ENCODE results near the gene CGB3.
"Not testable (repeated sequence)": the region's sequence is repeated elsewhere in the genome, so short reads cannot be mapped to it uniquely, and the experiment has no call there.

The CGB3 gene

DNA sequence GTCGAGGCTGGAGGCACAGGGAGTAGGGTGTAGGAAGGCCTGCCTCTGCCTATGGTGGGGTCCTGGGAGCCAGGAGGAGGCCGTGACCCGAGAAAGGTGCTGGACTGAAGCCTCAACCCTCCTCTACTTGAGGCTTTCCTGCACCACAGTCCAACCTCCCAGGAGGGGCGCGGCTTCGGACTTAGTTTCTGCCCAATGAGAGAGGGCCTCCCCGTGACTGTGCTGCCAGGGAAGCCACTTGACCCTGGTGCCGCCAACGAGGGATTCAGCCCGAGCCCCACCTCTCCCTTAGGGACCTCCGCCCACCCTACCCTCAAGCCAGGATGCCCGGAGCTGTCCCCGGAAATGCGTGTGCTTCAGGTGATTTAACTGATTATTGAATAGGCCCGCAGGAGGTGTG lies at the start of gene CGB3:
Gene CGB3, minus strand, starts transcription at position 101 of the 400 bp plus-strand sequence. CDS start 362 bp downstream, outside the sequence.
- not testable (repeated sequence) for DNase-seq

DNA sequence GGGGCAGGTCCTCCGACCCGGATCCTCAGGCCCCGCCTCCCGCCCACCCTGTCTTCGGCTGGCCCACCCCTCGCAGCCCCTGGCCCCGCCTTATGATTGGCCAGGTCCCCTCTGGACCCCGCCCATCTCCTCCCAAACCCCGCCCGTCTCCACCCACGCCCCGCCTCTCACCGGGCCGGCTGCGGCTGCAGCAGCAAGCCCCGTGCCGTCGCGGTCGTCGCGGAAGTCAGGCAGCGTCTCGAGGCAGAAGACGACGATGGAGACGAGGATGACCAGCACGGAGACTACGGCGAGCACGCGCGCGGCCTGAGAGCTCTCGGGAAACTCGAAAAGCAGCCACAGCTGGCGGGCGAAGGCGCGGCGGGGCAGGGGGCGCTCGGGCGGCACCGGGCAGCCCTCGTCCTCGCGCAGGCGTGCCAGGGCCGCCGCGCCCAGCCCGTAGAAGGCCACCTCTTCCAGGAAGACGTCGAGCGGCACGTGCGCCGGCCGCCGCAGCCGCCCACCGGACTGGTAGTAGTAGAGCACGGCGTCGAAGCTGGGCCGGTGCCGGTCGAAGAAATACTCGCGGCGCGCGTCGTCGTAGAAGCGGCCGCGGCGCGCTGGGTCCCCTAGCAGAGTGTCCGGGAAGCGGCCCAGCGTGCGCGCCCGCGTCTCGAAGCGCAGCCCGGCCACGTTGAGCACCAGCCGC lies 47.9 kb upstream of the CGB3 start:
- peak; percentile 84 for DNase-seq

DNA sequence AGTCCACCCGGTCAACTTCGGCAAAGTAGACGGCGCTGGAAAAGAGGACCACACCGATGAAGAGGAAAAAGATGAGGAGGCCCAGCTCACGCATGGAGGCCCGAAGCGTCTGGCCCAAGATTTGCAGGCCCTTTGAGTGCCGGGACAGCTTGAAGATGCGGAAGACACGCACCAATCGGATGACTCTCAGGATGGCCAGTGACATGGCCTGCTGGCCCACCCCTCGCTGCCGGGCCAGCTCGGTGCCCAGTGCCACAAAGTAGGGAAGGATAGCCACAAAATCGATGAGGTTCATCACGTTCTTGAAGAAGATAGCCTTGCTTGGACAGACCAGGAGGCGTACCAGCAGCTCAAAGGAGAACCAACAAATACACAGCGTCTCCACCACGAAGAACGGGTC lies 46.3 kb upstream of the CGB3 start:
- no peak for DNase-seq

DNA sequence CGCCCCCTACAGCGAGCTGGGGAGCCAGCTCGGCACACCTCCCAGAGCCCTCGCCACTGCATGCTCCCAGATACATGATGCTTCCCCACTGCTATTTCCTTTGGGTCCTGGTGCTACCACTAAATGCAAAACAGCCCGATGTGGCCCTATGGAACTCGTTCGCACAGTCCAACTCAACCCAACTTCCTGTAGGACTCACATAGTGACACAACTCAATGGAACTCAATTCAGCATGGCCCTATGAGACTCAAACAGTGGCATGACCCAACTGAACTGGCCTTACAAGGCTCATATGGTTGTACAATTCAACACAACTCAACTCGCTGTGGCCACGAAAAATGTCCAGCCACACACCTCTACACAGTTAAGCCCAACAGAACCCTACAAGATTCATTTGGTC lies 44.9 kb upstream of the CGB3 start:
- no peak for DNase-seq

DNA sequence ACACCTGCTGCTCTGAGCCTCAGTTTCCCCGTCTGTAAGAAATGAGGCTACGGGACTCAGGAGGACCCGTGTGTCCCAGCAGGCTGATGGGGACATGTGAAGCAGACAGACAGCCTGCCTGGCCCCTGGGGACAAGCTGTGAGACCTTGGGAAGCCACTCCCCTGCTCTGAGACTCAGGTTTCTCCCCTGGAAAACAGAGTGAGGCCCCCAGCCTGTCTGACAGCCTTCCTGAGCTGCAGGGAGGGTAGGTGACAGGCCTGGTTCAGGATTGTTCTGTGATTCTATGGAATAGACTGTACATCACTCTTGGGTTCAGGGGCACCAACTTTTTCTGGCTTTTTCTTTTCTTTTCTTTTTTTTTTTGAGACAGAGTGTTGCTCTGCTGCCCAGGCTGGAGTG lies 43.4 kb upstream of the CGB3 start:
- peak; percentile 24 for DNase-seq

DNA sequence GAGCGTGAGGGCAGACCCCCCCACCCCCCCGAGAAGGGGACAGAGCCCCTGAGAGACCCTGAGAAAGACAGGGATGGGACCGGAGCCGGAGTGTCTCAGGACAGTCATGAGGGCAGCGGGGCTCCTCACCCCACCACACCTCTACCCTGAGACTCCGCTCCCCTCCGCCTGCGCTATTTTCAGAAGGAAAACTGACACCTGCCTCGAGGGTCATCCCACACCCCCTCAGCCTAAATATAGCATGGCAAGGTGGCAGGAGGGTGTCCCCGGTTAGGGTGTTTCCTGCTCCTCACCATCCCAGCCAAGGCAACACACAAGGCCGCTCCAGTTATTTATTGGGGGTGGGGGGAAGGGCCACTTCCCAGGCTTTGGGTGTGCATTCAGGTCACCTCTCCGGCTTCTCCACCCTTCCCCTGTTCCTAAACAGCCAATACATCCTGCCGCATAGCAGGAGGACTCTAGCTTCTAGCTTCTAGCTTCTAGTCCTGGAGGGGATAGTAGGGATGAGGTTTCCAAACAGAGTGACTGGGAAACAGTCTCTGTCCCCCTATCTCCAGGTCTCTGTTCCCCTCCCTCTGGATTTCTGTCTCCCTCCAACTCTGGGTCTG lies 41.9 kb upstream of the CGB3 start:
- DNase-seq, result peak; percentile 21

DNA sequence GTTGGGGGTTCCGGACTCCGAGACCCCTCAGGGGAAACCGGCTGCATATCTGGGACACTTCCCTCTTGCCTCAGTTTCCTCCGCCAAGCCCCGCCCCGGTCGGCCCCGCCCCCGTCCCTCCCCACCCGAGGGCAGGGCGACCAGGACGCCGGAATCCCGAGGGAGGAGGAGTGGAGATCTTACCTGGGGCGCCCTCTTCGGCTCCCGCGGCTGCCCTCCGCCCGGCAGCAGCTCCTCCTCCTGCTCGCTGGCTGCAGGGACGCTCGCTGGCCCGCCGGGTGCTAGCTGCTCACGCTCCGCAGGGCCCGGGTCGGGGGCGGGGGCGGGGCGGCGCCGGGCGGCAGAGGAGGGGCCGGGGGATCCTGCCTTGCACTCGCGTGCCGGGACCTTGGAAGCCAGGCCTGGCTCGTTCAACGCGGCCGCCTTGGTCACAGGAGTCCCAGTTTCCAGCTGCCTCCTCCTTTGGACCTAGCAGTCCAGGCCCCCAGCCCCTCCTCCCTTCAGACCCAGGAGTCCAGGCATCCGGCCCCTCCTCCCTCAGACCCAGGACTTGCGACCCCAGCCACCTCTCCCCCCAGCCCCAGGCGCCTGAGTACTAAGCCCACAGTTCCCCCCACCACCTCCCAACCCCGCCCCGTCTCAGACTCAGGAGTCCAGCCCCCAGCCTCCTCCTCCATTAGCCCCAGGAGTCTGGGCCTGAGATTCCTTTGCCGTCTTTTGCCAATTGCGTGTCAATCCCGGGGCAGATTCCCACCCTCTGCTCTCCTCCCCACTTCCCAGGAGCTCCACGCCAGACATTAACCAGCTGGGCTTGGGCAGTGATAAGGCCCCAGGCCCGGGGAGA lies 40.9 kb upstream of the CGB3 start, which contains the start of gene NTF4:
Gene NTF4, minus strand, starts transcription at position 51 of the 844 bp plus-strand sequence. CDS start 2,821 bp downstream, outside the sequence.
- DNase-seq, result peak; percentile 43

DNA sequence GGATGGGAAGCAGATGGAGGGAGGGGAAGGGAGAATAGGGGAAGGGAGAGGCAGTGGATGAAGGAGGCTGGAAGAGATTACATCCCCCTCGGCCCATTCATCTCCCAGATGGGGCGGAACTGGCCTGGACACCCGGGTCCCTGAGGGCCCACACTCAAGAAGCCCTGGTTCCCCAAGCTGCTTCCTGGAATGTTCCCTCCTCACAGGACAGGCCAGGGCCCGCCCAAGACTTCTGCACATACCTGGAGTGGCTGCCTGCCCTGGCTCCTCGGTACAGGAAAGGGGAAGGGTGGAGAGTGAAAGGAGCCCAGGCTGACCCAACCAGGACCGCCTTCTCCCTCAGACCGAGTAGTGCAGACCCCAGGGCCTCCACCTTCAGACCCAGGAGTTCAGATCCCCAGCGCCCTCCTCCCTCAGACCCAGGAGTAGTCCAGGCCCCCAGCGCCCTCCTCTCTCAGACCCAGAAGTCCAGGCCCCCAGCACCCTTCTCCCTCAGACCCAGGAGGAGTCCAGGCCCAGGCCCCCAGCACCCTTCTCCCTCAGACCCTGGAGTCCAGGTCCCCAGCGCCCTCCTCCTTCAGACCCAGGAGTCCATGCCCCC lies 40.0 kb upstream of the CGB3 start:
- no peak for DNase-seq

DNA sequence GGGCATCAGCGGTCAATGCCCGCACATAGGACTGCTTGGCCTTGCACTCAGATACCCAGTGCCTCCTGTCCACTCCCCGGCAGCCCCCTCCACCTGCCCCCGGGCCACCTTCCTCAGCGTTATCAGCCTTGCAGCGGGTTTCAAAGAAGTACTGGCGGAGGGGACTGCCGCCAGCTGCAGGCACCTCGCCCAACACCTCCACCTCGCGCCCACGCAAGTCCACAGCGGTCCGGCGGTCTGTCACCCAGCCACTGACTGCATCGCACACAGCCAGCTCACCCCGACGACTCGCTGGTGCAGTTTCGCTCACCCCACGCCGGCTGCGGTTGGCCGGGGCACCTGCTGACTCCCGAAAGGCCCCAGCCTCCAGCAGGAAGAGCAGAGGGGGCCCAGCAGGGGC lies 37.3 kb upstream of the CGB3 start:
- DNase-seq, result no peak

DNA sequence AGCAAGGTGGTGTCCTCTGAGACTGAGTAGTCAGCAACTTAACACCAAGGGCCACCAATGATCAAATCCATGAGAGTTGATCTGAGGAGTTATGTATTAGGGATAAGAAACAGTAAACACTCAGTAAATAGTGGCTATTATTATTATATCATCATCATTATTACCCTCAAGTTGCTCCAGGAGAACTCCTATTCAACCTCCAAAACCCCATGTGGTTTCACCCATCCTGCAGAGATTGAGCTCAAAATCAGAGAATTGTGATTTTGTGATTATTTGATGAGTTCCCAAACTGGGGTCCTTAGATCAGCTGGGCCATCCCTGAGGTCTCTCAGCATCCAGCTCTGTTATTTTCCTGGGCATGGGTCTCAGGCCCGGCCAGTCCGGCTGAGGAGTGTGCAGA lies 36.9 kb upstream of the CGB3 start:
- DNase-seq, result no peak

DNA sequence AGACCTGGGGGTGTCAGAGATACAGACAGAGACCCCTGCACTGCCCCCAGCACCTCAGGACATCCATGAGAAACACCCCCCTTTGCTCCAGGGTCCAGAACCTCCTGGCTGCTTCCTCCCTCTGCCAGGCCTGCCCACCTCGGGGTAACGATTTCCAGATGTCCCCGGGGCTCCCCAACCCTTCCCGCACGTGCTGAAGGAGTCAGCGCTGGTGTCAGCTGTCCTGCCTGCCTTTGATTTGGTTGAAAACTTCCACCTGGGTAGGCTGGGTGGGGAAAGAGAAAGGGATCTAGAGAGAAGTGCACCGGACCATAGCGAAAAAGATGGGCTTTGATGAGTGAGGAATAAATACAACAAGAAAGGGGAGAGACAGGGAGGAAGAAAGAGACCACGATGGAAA lies 34.9 kb upstream of the CGB3 start:
- DNase-seq, result no peak

DNA sequence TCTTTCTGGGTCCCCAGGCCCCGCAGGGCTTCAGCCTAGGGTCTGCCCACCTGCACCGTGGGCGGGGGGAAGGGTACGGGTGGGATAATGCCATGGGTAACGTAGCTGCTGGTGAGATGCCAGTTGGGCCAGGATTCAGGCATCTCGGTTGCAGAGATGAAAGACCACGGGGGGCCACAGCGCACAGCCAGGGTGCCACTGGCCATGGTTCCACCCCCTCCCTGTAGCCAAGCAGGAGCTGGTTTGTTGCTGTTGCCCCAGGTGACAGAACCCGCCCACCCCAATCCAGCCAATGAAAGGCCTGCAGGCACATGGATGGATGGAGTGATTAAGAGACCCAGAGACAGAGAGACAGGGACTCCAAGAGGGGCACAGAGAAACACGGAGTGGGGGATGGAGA lies 34.4 kb upstream of the CGB3 start:
- DNase-seq, result peak; percentile 73

DNA sequence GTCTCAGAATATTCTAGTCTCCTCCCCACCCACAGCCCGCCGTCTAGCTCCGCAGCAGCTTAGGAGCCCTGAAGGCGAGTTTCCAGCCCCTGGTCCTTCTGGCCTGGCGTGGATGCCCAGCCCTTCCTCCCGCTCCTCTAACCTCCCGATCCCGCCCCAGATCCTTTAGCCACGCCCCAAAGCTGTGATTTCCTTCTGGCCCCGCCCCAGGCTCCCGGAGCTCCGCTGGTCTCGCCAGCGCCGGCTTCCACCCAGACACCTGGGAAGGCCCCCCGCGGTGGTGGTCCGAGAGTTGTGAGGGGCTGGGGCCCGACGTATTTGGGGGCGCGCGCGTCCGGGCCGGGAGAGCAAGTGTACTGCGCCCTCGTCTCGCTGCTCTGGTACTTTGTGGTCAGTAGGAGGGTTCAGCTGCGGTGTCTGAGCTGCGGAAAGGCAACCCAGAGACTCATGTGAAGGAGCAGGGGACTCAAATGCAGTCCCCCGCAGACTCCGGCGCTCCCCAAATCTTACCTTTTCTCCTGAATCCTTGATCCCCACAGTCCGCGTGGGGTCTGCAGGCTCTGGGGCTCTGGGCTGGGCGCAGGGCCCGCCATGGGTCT lies 33.6 kb upstream of the CGB3 start, which contains the start of gene CGB7:
Gene CGB7, minus strand, starts transcription at position 114 of the 599 bp plus-strand sequence. CDS start 2,374 bp downstream, outside the sequence.
- peak; percentile 88 for DNase-seq

DNA sequence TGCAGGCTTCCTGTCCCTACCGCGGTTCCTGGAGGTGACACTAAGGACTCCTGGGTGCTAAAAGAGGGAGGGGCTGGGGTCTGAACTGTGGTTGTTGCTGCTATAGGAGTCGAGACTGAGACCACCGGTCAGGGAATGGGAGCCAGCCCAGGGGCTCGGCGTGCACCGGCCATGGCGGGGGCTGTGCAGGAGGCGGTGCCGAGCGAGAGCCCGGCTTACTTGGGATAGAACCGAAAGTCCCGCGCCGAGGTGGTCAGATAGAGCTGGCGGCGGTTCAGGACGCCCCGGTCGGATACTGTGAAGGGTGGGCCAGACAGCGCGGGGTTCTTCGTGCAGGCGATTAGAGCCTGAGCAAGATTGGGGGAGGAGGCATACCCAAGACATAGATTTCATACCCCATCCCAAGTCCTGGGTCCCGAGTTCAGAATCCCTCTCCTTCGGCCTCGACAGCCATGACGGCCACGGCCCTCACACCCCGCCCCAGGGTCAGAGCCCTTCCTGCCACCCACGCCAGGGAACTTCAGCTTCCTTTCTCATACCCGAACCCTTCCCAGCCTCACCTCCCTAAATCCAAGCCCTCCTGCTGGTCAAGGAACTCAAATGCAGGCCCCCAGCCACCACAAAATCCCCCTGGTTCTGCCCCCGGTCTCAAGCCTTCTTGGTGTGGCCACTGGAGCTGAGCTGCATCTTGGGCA lies 32.9 kb upstream of the CGB3 start:
- DNase-seq, result not testable (repeated sequence)

DNA sequence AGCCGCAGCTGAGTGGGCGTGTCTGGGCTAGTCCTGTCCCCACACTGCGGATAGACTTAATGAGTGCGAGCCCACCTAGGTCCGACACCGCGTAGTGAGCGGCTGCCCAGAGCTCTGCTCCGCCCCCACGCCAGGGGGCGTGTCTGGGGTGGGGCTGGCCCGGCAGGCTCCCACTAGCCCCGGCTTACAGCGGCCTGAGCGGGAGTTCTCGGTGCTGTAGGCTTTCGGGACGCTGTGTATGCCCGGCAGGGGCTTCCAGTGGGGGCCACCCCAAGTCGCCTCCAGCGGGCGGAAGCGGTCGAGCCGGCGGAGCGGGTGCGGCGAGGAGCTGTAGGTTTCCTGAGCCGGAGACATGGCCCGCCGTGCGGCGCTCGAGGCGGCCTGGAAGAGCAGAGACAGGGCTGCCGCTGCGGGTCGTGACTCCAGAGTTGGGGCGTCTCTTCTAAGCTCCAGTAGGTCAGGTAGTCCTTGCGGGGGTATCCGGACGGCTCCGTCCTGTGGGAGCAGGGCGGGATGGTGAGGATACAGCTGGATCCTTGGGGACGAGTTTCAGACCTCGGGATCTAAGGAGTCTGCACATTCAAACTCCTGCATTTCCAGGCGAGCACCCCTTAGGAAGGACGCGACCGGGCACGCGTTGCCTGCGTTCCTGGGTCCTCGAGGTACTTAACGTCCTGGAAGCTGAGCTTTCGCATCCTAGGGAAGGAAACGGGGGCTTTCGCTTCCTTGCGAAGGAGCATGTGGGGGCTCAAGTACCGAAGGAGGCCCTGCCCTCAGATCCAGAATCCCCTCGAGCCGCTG lies 32.2 kb upstream of the CGB3 start:
- peak; percentile 78 for DNase-seq

DNA sequence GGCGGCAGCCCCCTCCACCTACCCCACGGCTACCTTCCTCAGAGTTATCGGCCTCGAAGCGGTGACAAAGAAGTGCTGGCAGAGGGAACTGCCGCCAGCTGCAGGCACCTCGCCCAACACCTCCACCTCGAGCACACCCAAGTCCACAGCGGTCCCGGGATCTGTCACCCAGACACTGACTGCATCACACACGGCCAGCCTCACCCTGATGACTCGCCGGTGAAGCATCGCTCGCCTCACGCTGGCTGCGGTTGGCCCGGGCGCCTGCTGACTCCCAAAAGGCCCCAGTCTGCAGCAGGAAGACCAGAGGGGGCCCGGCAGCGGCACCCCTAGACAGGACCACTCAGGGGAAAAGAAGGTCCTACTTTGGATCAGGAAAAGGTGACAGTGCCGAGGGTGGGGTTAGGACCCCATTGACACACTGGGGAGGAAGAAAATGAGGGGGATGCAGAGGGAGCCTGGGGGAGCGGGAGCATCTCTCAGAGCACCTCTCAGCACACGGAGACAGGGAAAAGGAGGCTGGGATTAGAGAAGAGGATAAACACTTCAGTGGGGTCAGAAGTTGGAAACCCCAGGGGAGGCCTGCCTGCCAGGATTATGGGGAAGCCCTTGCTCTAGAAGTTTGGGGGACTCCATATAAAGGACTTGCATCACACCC lies 26.4 kb upstream of the CGB3 start:
- not testable (repeated sequence) for DNase-seq

DNA sequence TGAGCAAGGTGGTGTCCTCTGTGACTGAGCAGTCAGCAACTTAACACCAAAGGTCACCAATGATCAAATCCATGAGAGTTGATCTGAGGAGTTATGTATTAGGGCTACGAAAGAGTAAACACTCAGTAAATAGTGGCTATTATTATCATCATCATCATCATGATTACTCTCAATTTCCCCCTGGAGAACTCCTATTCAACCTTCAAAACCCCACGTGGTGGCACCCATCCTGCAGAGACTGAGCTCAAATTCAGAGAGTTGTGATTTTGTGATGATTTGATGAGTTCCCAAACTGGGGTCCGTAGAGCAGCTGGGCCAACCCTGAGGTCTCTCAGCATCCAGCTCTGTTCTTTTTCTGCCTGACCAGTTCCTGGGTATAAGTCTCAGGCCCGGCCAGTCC lies 25.7 kb upstream of the CGB3 start:
- DNase-seq, result not testable (repeated sequence)

DNA sequence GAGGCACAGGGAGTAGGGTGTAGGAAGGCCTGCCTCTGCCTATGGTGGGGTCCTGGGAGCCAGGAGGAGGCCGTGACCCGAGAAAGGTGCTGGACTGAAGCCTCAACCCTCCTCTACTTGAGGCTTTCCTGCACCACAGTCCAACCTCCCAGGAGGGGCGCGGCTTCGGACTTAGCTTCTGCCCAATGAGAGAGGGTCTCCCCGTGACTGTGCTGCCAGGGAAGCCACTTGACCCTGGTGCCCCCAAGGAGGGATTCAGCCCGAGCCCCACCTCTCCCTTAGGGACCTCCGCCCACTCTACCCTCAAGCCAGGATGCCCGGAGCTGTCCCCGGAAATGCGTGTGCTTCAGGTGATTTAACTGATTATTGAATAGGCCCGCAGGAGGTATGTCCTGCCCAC lies 24.9 kb upstream of the CGB3 start, which contains the start of gene CGB8:
Gene CGB8, minus strand, starts transcription at position 101 of the 400 bp plus-strand sequence. CDS start 372 bp downstream, outside the sequence.
- DNase-seq, result not testable (repeated sequence)

DNA sequence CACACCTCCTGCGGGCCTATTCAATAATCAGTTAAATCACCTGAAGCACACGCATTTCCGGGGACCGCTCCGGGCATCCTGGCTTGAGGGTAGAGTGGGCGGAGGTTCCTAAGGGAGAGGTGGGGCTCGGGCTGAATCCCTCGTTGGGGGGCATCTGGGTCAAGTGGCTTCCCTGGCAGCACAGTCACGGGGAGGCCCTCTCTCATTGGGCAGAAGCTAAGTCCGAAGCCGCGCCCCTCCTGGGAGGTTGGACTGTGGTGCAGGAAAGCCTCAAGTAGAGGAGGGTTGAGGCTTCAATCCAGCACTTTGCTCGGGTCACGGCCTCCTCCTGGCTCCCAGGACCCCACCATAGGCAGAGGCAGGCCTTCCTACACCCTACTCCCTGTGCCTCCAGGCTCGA lies 19.4 kb upstream of the CGB3 start, which contains the start of gene CGB5:
Gene CGB5, plus strand, starts transcription at position 301 of the 400 bp plus-strand sequence. CDS start 362 bp downstream, outside the sequence.
- not testable (repeated sequence) for DNase-seq

DNA sequence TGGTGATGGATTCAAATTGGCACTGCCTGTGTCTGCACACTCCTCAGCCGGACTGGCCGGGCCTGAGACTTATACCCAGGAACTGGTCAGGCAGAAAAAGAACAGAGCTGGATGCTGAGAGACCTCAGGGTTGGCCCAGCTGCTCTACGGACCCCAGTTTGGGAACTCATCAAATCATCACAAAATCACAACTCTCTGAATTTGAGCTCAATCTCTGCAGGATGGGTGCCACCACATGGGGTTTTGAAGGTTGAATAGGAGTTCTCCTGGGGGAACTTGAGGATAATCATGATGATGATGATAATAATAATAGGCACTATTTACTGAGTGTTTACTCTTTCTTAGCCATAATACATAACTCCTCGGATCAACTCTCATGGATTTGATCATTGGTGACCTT lies 18.5 kb upstream of the CGB3 start:
- not testable (repeated sequence) for DNase-seq

All from NCI-H82 (cell line).